ENCODE data around the gene LIF.

DNA sequence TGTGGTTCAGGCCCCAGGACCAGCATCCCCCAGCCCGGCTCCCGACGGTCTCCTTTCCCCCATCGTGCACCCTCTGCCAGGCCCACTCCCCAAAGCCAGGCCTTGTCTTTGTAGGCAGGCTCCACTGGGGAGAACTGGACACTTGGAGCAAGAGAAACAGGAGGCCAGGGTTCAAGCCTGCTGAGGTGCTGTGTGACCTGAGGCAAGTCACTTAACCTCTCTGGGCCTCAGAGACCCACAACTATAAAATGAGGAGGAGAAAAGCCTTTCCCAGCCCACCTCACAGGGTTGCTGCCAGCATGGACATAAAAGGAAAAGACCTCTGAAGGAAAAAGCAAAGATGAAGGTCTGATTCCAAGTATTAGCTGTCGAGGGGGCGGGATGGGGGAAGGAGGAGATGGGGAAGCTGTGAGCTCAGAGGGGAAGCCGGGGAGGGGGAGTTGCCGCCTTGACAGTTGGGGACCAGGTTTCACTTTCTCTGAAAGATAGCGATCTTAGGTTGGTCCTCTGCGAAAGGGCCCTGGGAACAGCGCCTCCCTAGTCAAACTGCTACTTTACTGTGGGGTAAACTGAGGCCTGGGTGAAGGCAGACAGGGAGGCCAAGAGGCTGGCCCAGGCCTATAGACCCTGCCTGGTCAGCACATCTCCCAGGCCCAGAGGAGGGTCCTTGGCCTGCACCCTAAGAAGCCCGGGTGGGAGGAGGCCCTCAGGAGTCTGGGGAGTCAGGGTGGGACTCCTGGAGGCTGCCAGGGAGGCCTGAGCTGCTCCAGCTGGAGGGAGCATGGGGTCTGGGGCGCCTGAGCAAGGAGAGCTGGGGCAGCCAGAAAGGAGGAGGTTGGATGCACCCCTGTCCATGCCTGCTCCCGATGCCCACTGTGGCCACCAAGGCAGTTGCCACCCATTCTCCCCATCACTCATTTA, 21.1 kb upstream of the LIF start:
- TF ChIP-seq, protein P1, sequence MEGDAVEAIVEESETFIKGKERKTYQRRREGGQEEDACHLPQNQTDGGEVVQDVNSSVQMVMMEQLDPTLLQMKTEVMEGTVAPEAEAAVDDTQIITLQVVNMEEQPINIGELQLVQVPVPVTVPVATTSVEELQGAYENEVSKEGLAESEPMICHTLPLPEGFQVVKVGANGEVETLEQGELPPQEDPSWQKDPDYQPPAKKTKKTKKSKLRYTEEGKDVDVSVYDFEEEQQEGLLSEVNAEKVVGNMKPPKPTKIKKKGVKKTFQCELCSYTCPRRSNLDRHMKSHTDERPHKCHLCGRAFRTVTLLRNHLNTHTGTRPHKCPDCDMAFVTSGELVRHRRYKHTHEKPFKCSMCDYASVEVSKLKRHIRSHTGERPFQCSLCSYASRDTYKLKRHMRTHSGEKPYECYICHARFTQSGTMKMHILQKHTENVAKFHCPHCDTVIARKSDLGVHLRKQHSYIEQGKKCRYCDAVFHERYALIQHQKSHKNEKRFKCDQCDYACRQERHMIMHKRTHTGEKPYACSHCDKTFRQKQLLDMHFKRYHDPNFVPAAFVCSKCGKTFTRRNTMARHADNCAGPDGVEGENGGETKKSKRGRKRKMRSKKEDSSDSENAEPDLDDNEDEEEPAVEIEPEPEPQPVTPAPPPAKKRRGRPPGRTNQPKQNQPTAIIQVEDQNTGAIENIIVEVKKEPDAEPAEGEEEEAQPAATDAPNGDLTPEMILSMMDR (conservative IDR thresholded peaks at IDR 0.05 in 1 of 2, IDR thresholded peaks at IDR 0.05 in 1 of 2; ENCODE audit: extremely low read depth in 1 of 2, insufficient read depth in 1 of 2, low read depth in 1 of 2, low read length in 2 of 2): no peak
- no peak for TF ChIP-seq EZH2 (IDR thresholded peaks at IDR 0.05; ENCODE audit: borderline replicate concordance, low read length)

Data from mammary epithelial cell (primary cell).